Body of pancreas (tissue), 4 donors: ENCODE data around the gene MAML2.

Source experiments
- POLR2A ChIP-seq, 3 donors: fragments of 450-650 bp; IDR thresholded peaks; one replicate each; pipeline ENCODE4 v1.6.1; 2016; ENCODE audit warnings: antibody characterized with exemption in 3 of 3, mild to moderate bottlenecking in 2 of 3
- TF ChIP-seq, protein P1 (sequence below), 7 experiments: fragments of 450-650 bp in 4 of 7; fragments of 200-600 bp in 3 of 7; sonication (generic) in 3 of 7; IDR thresholded peaks; one replicate each; pipeline ENCODE4 v1.5.1; 2016 to 2019; ENCODE audit warnings: antibody characterized with exemption in 7 of 7

DNA sequence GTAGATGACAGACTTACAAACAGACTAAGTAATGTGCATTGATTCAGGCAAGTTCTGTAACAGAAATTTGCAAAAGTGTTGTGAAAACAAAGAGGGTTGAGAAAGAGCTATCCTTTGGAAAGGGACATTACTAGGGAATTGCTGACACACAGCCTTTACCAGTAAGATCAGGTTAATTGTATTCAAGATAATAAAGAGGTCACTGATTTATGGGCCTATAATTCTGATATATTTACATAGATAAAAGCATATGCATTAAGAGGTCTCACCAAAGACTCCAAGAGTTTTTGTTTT is 138.7 kb downstream of the MAML2 start:
- TF ChIP-seq, protein P1, sequence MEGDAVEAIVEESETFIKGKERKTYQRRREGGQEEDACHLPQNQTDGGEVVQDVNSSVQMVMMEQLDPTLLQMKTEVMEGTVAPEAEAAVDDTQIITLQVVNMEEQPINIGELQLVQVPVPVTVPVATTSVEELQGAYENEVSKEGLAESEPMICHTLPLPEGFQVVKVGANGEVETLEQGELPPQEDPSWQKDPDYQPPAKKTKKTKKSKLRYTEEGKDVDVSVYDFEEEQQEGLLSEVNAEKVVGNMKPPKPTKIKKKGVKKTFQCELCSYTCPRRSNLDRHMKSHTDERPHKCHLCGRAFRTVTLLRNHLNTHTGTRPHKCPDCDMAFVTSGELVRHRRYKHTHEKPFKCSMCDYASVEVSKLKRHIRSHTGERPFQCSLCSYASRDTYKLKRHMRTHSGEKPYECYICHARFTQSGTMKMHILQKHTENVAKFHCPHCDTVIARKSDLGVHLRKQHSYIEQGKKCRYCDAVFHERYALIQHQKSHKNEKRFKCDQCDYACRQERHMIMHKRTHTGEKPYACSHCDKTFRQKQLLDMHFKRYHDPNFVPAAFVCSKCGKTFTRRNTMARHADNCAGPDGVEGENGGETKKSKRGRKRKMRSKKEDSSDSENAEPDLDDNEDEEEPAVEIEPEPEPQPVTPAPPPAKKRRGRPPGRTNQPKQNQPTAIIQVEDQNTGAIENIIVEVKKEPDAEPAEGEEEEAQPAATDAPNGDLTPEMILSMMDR (IDR thresholded peaks at IDR 0.05): no peak
- TF ChIP-seq POLR2A (IDR thresholded peaks at IDR 0.05): no peak
